HG03097 (cell line): Measurements from ENCODE around the gene PCDHB2.
"Not testable (repeated sequence)": the region's sequence is repeated elsewhere in the genome, so short reads cannot be mapped to it uniquely, and the experiment has no call there.

Experiments used
- ATAC-seq: cut with Tn5 transposase; IDR thresholded peaks from one replicate; pipeline ENCODE4 v1.9.1; 2021; ENCODE audit not compliant: unreplicated experiment, low FRiP score

PCDHB2 gene

GRCh38 chr5:141135030-141135717 is 40.8 kb downstream of the PCDHB2 start, which contains the start of gene PCDHB5:
Gene PCDHB5 (plus strand): TSS chr5:141135206. CDS start chr5:141135435, 229 bp downstream.
- ATAC-seq, result no peak

GRCh38 chr5:141135718-141136266 is 41.4 kb downstream of the PCDHB2 start:
- ATAC-seq, result no peak

- ATAC-seq, result not testable (repeated sequence)
Observed at GRCh38 chr5:141137346-141137745, 42.9 kb downstream of the PCDHB2 start.
